HS-27A (cell line): ENCODE results near the gene LNX1.

ENCODE experiments used
- DNase-seq: peaks from one replicate; pipeline ENCODE4 v3.0.0-alpha.2; 2012; ENCODE audit warnings: low read depth, missing footprints

LNX1 gene

DNA sequence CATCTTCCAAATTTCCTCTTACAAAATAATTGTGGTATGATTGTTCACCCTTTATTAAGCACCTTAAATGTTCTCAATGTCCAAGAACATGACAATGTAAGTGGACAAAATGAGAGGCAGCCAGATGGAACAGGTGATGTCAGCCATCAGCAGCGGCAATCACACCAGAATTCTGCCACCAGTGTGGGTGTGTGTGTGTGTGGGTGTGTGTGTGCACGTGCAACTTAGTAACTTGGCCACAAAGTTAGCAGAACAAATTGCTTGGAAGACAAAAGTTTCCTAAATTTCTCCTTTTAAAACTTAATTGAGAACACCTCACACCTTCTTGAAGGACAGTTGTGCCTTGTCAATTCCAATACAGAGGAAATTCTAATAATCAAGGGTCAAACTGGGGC is 18.7 kb downstream of the LNX1 start:
- DNase-seq: no peak

DNA sequence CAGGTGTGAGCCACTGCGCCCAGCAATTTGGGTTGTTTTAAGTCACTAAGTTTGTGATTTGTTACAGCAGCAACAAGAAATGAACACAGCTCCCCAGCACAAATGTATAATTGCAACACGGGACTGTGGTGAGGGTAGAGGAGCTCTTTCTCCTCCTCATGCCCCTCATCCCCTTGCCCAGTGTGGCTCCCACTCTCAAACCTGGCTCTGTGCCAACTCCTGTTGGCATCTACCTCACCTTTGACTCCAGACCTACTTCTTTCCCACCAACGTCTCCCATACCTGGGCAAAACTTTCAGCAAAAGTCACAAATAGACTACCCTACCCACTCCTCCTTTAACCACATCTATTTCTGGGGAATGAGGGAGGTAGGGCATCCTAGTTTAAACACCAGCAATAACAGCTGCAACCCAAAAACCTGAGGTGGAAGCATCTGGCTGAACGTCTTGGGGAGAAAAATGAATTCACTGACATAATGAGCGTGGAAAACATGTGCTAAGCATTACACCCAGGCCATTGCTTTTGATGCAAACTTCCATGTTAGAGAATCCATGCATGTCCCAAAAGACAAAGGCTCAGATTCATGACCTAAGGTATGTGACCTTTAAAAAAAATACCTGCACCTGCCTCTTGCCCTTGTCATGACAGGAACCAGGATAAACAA is 19.2 kb downstream of the LNX1 start:
- DNase-seq: no peak

DNA sequence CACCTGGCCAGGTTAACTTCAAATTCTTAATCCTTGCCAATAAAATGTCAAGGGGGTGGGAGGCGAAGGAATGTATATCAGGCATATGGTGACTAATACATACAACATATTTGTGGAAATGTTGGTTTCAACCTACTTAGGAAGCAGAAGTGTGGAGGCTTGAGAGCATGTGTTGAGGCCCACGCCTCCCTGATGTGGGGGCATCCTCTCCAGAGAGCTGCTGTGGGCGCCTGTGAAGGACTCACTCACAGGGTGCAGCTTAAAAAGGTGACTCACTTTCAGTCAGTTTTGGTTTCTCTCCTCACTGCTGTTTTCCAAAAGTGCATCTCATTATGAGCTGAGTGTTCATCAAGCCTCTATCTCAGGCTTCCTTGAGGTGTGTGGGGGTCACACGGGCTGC is 27.5 kb downstream of the LNX1 start:
- peak; percentile 66 for DNase-seq

GRCh38 chr4:53562409-53562808 is 28.9 kb downstream of the LNX1 start:
- DNase-seq: no peak

GRCh38 chr4:53559021-53559620 is 32.2 kb downstream of the LNX1 start:
- no peak for DNase-seq

GRCh38 chr4:53558065-53558801 is 33.1 kb downstream of the LNX1 start:
- no peak for DNase-seq

DNA sequence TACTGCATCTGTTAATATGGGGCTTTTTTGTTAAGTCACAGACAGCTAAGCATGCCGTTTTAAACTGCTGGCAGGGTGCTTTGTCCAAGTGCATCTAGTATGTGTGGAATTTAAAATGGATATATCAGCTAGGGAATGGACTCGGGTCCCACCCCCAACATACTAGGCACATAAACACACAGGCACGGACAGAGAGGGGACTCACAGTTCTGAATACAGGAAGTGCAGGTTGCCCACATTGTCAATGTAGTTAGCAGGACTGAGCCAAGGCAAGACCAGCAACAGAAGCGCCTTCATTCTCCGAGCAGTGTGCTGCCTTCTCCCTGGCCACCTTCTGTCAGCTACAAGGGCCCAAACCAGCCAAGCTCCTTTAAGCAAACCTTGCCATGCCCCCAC is 33.6 kb downstream of the LNX1 start:
- DNase-seq: no peak

DNA sequence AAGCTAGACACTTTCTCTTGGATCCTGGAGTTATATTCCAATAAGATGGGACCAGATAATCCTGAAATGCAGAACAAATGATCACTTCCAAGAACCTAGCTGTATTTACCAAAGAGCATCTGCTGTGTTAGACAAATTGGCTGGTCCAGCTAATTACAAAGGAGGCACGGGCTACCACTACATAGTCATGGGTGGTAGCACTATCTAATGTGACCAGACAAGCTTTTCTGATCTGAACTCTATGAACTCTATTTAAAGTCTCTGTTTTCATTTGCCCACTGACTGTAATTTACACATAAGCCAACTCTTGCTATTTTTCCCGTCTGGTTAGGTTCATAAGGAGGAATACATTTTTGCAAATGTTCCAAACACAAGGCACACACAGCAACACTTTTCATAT is 34.6 kb downstream of the LNX1 start:
- DNase-seq: no peak

DNA sequence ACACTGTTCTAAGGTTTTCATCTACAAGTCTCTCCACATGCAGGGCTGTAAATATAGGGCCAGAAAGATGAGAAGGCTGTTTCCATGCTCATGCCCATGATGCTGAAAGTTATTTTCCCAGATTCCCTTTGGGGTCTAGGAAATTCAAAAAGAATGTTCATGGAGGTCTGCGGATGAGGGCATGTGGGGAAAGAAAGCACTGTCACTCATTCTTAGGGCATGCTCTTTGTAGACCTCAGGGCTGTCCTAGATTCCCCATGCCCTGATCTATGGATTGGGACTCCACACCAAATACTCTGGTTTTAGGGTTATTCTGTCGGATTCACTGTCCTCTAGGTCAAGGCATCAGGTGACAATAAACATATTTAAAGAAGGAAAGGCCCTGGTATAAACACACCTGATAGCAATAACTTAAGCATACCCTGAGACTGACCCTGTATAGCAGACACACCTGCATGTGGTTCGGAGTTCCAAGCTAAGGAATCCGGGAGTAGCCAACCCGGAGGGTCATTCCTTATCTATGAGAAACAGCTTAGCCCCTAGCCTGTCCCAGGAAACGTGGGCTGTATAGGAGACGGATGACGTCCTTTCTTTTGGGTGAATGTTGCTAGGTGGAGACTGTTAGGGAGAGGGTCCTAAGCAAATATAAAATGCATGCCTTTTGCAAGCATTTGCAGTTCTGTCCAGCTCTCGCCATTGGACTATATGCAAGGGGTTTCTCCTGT is 37.6 kb downstream of the LNX1 start:
- no peak for DNase-seq

DNA sequence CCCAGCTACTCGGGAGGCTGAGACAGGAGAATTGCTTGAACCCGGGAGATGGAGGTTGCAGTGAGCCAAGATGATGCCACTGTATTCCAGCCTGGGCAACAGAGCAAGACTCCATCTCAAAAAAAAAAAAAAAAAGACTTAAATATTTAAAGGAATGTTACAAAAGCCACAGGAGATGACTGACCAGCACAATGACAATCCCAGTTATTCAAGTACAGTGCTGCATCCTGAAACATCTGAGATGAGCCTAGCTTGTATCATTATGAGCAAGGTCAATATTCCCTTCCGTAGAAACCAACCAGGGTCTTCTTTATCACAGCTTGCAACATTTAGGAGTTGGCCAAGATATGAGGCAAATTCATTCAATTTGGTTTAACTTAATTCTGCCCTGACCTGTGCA is 38.6 kb downstream of the LNX1 start:
- no peak for DNase-seq

DNA sequence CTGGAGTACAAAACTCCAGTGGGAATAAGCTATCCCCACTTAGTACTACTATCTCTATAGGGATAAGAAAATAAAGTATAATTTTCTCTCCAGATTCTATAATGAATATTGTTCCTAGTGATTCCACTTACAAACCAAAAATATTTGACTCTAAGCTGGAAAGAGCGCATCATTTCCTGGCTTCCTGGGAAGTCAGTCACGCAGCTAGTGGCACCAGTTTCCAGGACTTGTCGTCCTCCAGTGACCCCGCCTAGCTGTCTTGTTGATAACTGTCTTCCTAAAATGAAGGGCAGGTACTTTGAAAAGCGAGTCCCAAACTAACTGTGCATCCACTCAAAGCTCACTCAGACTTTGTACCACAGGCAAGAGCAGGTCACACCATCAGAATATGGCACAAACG is 39.3 kb downstream of the LNX1 start:
- DNase-seq: no peak

- DNase-seq: no peak
Observed at GRCh38 chr4:53551281-53551864, 39.9 kb downstream of the LNX1 start.

DNA sequence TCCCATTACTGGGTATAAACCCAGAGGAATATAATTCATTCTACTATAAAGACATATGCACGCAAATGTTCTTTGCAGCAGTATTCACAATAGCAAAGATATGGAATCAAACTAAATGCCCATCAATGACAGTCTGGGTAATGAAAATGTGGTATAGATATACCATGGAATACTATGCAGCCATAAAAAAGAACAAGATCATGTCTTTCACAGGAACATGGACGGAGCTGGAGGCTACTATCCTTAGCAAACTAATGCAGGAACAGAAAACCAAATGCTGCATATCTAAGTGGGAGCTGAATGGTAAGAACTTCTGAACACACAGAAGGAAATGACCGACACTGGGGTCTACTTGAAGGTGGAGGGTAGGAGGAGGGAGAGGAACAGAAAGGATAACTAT is 42.6 kb downstream of the LNX1 start:
- DNase-seq: no peak

GRCh38 chr4:53547983-53548382 is 43.3 kb downstream of the LNX1 start:
- no peak for DNase-seq

- no peak for DNase-seq
Observed at GRCh38 chr4:53545942-53546581, 45.2 kb downstream of the LNX1 start.

GRCh38 chr4:53545273-53545672 is 46.0 kb downstream of the LNX1 start:
- DNase-seq: no peak

DNA sequence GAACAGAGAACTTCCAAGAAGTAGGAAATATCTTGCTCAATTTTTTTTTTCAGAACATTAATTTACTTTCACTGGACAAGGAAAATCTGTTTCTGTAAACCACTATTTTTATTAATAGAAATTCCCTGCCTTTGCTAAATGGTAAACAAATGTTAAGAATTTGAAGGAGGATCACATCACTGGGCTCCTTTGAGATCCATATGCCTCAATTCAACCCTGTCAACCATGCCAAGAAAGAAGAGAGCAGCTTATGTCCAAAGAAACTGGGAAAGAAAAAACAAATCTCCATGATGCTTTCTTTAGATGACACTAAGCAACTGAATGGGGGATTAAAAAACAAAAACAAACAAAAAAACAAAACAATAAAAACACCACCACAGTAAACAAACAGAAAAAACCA is 47.7 kb downstream of the LNX1 start:
- no peak for DNase-seq

GRCh38 chr4:53541577-53542206 is 49.6 kb downstream of the LNX1 start:
- DNase-seq: peak; percentile 52

GRCh38 chr4:53538756-53539155 is 52.5 kb downstream of the LNX1 start:
- no peak for DNase-seq

DNA sequence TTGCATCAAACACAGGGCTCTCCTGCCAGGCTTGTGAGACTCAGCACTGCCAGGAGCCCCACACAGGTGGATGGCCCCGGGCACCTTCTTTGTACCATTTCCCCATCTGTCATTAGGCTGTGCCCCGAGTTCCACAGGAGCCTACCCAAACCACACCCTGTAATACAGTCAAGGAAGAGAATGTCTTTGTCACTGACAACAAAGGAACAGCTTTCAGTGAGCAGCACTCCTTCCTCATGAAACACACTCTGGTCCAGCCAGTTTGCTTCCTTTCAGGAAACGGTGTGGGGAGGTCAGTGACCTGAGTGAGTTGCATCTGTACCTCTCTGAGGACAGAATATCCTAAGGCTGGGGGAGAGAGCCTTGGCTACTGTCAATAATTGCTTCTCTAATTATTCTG is 53.7 kb downstream of the LNX1 start:
- DNase-seq: no peak

DNA sequence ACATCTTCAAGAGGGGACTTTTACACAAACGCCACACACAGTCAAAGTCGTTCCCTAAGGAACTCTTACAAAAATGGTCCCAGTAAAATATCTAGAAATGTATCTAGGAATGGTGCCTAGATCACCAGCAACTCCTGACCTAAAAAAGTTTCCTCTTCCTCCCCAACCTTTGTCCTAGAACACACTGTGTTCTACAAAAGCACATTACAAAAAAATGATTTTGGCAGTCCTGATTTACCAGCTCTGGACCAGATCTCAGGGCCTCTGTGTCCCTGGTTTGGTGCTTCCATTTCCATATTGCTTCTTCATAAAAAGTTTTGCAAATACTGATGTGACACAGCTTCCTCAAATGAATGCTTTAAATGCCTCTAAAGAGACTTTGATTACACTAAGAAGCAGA is 55.0 kb downstream of the LNX1 start:
- DNase-seq: no peak

- DNase-seq: no peak
Observed at GRCh38 chr4:53535567-53535966, 55.7 kb downstream of the LNX1 start.
